Measurements from ENCODE around the gene GNAS-AS1.

The GNAS-AS1 gene

GRCh38 chr20:58847463-58847862 is 3.2 kb downstream of the GNAS-AS1 start:
- no peak for TF ChIP-seq CTCF (conservative IDR thresholded peaks at IDR 0.05)

GRCh38 chr20:58845706-58846105 is 5.0 kb downstream of the GNAS-AS1 start:
- no peak overlapping the region for H3K27ac ChIP-seq
- no peak for TF ChIP-seq CTCF (conservative IDR thresholded peaks at IDR 0.05)

More at GRCh38 chr20:58847463-58847862, 3.2 kb downstream of the GNAS-AS1 start:
- no peak overlapping the region for H3K27ac ChIP-seq

- no peak overlapping the region for H3K27ac ChIP-seq
- TF ChIP-seq CTCF (conservative IDR thresholded peaks at IDR 0.05) = no peak
These were observed 7.6 kb downstream of the GNAS-AS1 start for GRCh38 chr20:58843128-58843556.

- no peak for TF ChIP-seq CTCF (conservative IDR thresholded peaks at IDR 0.05)
- H3K27ac ChIP-seq = no peak overlapping the region
These were observed 8.4 kb downstream of the GNAS-AS1 start for GRCh38 chr20:58842276-58842675.

GRCh38 chr20:58841539-58842264 is 9.0 kb downstream of the GNAS-AS1 start:
- H3K27ac ChIP-seq = no peak overlapping the region
- TF ChIP-seq CTCF (conservative IDR thresholded peaks at IDR 0.05) = no peak

GRCh38 chr20:58840816-58841538 is 9.7 kb downstream of the GNAS-AS1 start:
- no peak overlapping the region for H3K27ac ChIP-seq
- no peak for TF ChIP-seq CTCF (conservative IDR thresholded peaks at IDR 0.05)

- no peak for TF ChIP-seq CTCF (conservative IDR thresholded peaks at IDR 0.05)
- H3K27ac ChIP-seq = no peak overlapping the region
These were observed 10.5 kb downstream of the GNAS-AS1 start for GRCh38 chr20:58839991-58840747.
